Stimulated activated CD8-positive, alpha-beta memory T cell treated with anti-CD3 and anti-CD28 coated beads, Interleukin-2, amount 100 ng/mL, for 48 hours (primary cell): Measurements from ENCODE around the gene ALOXE3.
"Not testable (repeated sequence)": the region's sequence is repeated elsewhere in the genome, so short reads cannot be mapped to it uniquely, and the experiment has no call there.

Source experiments
- DNase-seq, 2 donors: peaks; one replicate each; pipeline ENCODE4 v3.0.0-alpha.2; 2020; ENCODE audit warnings: low read depth in 2 of 2

Gene ALOXE3

DNA sequence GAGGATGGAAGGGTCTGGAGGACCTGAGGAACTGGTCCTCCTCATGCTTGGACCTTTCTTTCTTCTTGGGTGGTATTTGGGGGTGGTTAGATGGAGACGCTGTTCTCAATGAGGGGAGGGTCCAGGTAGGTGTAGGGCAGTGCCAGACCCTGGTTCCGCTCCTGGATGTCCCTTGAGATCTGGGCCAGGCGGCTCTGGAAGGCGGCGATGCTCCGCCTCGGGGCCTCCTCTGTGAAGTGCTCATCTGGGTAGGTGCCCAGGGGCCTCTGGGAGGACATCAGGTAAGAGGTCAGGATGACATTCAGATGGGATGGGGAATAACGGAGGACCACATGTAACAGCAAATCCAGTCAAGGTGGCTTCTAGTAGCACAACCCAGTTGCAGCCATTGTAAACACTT lies 21.8 kb downstream of the ALOXE3 start:
- no peak for DNase-seq

DNA sequence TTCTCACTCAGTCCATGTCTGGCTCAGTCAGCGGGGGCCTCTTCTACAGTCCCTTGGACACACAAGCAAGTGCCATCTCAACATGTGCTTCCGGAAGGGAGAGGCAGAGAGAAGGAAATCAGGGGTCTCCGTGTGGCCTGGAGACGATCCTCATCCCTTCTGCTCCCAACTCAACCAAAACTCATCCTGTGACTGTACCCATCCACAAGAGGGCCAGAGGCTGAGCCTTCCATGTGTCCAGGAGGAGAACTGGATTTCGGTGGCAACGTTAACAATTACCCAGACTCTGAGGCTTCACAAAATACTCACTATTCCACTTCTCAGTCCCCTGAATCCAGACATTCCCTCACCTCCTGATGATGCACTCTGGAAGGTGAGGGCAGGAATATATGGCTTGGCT lies 23.0 kb downstream of the ALOXE3 start:
- no peak for DNase-seq

DNA sequence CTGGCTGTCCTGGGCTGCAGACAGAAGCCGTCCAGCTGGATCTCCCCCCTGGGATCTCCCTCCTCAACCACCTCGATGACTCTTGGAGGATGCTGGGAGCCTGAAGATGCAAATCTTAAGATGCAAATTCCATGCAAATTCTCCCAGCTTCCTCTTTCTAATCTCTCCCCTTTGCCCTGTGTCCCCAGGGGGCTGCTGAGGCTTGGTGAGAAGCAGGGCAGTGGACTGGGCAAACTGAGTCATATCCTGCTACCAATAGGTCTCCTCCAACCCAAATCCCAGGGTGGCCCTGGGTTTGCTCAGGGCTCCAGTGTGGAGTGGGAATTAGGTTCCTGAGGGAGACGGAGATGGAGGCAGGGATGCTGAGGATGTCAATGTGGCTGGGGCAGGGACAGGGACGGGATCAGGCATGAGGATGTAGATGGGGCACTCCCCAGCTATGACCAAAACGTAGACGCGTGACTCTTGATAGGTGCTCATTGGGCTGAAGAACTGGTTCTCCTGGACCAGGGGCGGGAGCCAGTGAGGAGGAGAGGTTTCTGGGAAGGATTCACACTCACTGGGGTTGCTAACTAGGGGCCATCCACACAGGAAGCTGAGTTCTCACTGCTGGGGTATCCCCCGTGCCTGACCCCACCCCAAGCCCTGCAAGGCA lies 27.2 kb downstream of the ALOXE3 start:
- no peak for DNase-seq

DNA sequence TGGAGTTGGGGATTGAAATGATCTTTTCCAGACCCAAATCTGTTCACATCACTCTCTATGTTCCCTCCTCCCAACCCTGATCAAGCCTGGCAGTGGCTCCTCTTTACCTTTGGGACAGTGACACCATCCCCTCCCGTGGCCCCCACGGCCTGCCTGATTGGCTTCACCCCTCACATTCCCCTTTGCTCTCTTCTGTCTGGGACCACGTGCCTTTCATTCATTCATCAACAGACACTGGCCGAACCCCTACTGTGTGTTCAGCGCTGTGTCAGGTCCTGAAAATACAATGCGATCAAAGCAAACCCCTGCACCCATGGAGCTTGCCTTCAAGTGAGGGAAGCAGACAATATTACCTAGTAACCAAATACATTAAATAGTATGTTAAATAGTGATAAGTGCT lies 28.6 kb downstream of the ALOXE3 start:
- DNase-seq = no peak

- no peak for DNase-seq
These were observed 30.4 kb downstream of the ALOXE3 start for GRCh38 chr17:8087952-8088230.

DNA sequence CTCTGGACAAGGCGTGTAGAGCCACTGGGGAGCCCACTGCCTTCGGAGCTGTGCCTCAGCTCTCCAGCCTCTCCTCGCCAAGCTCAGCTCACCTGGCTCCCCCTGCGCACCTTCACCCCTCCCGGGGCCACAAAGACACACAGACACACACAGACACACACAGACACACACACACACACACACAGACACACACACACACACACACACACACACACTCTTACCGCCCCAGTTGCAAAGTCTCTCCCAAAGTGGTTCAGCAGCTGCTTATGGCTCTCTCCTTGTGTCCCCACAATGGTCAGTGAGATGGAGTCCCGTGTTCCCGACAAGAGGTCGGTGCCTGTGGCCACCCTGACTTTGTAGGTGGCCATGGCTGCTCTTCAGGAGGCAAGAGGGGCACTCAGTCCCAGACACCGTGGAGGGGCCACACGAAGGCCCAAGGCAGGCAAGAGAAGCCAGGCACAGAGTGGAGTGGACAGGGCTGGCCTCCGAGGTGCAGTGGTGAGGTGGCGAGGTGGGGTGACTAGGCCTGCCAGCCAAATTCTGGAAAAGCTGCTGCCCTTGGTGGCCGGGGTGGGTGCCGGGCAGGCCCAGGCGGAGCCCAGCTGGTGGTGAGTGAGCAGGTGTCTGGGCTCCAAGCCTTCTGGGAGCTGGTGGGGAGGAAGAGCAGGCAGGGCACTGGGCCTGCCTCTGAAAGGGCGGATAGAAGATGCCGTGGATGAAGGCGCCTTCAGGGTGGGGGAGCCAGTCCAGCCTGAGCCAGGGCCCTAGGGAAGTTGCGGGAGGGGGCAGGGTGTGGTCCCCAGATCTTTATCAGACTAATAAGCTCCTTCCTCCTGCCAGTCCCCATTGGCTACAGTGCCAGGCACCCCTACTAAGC lies 31.0 kb downstream of the ALOXE3 start, which contains the start of gene ALOX12B:
Gene ALOX12B (minus strand): TSS at position 642 of the 877 bp plus-strand sequence. CDS start 274 bp downstream, at position 368.
- no peak for DNase-seq

DNA sequence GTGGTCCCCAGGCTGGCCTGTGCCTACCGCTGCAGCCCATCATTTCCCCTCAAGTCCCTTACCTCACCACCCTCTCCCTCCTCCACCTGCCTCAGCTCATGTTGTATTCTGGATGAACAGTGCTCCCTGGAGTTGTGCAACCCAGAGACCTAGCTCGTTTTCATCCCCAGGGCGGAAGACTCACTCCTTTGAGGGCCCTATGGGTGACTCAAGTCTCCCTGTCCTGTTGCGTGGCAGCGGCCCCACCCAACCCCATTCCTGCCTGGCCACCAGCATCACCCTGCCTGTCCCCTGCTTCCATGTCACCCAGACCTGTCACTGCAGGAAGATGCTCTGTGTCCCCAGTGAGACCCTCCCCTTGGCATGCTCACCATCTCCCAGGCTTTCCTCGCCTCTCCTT lies 34.1 kb downstream of the ALOXE3 start:
- no peak for DNase-seq

- DNase-seq = no peak
These were observed 36.0 kb downstream of the ALOXE3 start for GRCh38 chr17:8082292-8082691.

- no peak for DNase-seq
These were observed 36.4 kb downstream of the ALOXE3 start for GRCh38 chr17:8081876-8082275.

DNA sequence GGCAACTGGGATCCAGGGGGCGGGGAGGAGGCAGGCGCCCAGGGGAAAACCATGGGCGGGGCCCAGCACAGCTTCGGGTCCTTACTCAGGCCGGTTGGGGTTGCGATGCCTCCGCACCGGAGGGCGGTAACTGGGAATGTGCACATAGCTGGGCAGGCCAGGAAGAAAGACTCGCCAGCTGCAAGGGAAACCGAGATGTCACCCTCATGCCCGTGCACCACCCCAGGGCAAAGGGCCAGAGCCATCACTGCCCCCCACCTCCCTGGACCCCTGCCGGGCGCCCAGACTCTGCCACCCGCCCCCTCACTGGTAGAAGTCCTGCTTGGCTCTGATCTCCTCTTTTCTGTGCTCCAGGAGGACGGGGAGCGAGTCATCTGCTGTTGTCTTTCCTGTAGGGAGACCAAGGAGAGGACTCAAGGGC lies 37.5 kb downstream of the ALOXE3 start:
- DNase-seq = no peak

DNA sequence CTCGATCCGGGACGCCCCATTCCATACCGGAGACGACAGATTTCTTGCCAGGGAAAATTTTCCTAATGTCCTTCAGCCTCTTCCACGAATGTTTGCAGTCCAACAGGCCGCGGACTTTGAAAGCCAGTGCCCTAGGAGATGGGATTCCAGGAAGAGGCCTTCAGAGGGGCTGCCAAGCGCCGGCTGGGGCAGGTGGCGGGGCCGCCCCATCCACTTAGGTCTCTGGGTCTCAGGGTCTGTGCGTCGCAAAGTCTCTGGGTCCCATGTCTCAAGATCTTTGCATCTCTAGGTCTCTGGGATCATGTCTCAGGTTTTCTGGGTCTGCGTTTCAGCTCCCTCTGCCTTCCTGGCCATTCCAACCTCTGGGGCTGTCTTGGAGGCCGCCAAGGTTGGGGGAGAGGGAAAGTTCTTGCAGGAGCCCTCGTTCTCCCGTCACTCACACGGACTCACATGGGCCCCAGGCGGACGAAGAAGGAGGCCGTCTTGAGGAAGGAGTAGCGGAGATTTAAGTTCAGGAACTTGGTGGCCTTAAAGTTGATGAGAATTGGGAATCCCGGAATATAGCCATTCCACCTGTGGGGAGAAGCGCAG lies 38.0 kb downstream of the ALOXE3 start:
- DNase-seq = no peak

DNA sequence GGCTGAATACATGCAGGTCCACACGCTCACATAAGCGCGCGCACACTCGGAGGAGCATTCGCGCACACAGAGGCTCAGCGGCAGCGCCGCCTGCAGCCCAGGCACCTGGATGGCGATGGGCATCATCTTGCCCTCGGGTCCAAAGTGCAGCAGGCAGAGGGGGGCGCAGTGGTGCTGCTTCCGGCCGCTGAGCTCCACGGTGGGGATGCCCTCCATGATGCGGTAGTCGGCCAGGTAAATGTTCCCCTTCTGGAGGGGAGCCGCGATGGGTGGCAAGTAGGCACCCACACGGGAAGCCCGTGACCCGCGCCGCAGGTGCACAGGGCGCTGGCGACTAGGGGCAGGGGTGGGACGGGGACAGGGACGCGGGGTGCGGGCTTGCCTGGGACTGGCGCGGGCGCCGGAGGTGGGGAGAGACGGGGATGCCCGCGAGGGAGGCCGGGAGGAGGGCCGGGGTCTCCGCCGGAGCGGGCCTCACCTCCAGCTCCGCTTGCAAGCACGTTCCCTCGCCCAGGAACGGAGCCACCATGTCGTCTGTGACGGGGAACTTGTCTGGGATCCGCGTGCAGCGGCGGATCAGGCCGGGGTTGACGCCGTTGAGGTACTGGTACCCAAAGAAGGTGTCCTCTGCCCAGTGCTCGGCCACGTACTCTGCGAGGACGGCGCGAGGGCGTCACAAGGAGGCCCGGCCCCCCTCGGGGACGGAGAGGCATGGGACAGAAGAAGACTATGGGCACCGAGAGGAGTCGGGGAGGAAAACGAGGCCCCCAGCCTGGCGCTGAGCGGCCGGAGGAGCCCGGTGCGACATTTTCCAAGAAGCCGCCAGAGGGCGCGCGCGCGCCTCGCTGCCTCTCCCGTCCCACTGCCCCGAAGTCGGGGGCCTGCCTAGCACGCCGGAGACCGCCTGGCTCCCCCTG lies 38.8 kb downstream of the ALOXE3 start:
- DNase-seq = peak; percentile 71 to 78

- not testable (repeated sequence) for DNase-seq
These were observed 40.4 kb downstream of the ALOXE3 start for GRCh38 chr17:8077939-8078338.

DNA sequence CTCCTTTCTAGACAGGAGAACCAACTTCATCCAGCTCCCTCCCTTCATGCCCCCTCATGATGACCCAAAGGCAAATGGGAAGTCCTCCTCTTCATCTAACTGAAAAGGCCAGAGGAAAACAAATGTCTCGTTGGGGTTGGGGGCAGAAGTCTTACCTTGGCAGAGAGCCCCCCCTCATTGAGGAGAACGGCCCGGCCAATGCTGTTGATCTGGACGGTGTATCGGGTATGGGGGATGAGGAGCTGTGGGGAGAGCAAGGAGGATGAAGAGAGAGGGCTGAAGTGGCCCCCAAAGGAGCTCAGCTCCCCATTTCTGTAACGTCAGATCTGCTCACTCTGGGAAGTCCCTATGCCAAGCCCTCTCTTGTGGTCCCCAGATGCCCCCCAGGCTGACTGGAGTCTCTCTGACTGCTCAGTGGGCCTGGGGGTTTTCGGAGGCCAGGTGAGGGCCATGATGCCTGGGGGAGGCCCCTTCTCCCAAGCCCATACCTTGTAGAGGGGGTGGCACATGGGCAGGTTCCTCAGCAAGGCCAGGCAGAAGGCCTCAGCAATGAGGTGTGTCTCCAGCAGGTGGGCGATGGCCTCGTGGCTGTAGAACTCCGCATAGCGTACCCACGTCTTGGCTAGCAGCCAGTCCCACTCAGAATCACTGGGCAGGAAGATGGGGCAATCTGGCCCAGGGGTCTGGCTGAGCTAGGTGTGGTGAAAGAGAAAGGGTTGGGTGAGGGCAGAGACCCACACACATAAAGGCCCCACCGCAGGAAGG lies 41.6 kb downstream of the ALOXE3 start:
- no peak for DNase-seq

- no peak for DNase-seq
These were observed 42.6 kb downstream of the ALOXE3 start for GRCh38 chr17:8075574-8076342.

- no peak for DNase-seq
These were observed 43.2 kb downstream of the ALOXE3 start for GRCh38 chr17:8075081-8075480.

GRCh38 chr17:8074554-8074953 lies 43.8 kb downstream of the ALOXE3 start:
- DNase-seq = no peak

GRCh38 chr17:8073627-8074484 lies 44.5 kb downstream of the ALOXE3 start:
- peak; percentile 80 to 83 for DNase-seq

GRCh38 chr17:8072729-8073461 lies 45.4 kb downstream of the ALOXE3 start:
- no peak for DNase-seq
